ENCODE measurements around the gene LZTR1. TPM values are rescaled to one million over a fixed set of nuclear protein-coding genes. Genes with fewer than 3 reads are reported as not detected.

The LZTR1 gene
- total RNA-seq, 2 donors from 2014 or later = 20.7 to 24.7 TPM

DNA sequence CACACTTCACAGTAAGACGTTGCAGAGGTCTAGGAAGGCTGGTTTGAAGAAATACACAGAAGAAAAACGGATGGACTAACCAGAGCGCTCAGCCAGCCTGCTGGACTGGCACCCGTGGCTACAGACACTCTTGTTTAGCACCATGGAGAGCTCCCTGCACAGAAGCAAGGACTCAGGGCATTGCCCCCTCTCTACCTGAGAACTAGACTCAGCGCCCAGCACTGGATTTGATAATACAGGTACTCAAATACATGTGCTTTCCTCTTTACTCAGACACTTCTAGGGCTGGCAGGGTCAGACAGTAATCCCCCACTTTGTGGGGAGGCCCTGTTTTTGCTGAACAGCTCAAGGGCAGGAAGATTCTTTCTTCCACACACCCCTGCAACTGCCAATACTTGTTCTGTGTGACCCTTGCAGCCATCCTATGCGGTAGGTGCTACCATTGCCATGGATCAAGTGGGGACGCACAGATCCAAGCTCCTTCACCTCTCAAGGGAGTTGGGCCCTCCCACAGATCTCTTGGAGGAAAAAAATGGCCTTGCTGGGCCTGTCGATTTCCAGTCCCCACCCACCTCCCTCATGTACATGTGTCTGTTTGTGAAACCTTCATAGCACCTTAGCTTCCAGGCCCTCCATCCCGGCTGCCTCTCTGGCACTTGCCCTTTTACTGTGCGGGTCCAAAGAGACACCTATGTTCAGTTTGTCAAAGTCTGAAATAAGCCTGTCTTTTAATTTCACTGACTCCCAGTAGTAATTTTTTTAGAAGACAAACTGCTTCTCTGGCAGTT, 27.7 kb downstream of the LZTR1 start:
- Histone ChIP-seq H3K27ac (no peak overlapping the region), H3K27me3 (no peaks in the 10 kb centered on the region), H3K9me3 (no peaks in the 10 kb centered on the region), H3K4me1 (peaks cover 0 to 14% of the 10 kb centered on the region in 2 donors), H3K36me3 (no peaks in the 10 kb centered on the region), H3K4me3 (no peak overlapping the region)
- TF ChIP-seq, protein P1, sequence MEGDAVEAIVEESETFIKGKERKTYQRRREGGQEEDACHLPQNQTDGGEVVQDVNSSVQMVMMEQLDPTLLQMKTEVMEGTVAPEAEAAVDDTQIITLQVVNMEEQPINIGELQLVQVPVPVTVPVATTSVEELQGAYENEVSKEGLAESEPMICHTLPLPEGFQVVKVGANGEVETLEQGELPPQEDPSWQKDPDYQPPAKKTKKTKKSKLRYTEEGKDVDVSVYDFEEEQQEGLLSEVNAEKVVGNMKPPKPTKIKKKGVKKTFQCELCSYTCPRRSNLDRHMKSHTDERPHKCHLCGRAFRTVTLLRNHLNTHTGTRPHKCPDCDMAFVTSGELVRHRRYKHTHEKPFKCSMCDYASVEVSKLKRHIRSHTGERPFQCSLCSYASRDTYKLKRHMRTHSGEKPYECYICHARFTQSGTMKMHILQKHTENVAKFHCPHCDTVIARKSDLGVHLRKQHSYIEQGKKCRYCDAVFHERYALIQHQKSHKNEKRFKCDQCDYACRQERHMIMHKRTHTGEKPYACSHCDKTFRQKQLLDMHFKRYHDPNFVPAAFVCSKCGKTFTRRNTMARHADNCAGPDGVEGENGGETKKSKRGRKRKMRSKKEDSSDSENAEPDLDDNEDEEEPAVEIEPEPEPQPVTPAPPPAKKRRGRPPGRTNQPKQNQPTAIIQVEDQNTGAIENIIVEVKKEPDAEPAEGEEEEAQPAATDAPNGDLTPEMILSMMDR (IDR thresholded peaks at IDR 0.05) = no peak
- no peak for DNase-seq (ENCODE audit: low spot score)

DNA sequence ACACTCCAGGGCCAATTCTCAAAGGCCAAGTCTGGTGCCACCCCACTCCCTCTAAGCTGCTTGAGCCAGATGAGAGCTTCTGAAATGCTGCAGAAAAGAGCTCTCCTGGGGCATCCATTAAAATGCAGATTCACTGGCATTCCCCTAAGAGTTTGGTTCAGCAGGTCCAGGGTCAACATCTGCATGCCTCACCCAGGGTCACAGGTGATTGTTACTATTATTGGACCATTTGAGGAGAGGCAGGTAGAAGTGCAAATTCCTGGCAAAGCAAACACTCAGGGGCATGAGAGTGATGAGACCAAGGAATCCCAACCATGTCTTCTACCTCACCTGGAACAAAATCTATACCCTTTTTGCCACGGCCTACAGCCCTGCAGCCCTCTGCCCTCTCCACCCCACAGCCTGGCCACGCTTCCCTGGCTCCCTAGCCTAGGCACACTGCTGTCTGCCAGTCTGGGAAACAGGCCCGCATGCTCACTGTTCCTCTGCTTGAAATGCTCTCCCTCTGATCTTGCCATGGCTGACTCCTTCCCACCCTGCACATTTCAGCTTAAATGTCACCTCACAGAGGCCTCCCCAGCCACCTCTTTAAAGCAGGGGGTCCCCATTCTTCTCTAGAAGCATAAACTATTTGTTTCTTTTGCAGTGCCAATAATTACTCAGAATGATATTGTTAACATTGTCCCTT, 28.5 kb downstream of the LZTR1 start:
- DNase-seq (ENCODE audit: low spot score) = no peak
- Histone ChIP-seq H3K4me3 (no peak overlapping the region), H3K9me3 (no peaks in the 10 kb centered on the region), H3K27ac (no peak overlapping the region), H3K27me3 (no peaks in the 10 kb centered on the region), H3K4me1 (peaks cover 3 to 22% of the 10 kb centered on the region in 2 donors), H3K36me3 (no peaks in the 10 kb centered on the region)
- TF ChIP-seq, protein P1 (IDR thresholded peaks at IDR 0.05) = no peak

DNA sequence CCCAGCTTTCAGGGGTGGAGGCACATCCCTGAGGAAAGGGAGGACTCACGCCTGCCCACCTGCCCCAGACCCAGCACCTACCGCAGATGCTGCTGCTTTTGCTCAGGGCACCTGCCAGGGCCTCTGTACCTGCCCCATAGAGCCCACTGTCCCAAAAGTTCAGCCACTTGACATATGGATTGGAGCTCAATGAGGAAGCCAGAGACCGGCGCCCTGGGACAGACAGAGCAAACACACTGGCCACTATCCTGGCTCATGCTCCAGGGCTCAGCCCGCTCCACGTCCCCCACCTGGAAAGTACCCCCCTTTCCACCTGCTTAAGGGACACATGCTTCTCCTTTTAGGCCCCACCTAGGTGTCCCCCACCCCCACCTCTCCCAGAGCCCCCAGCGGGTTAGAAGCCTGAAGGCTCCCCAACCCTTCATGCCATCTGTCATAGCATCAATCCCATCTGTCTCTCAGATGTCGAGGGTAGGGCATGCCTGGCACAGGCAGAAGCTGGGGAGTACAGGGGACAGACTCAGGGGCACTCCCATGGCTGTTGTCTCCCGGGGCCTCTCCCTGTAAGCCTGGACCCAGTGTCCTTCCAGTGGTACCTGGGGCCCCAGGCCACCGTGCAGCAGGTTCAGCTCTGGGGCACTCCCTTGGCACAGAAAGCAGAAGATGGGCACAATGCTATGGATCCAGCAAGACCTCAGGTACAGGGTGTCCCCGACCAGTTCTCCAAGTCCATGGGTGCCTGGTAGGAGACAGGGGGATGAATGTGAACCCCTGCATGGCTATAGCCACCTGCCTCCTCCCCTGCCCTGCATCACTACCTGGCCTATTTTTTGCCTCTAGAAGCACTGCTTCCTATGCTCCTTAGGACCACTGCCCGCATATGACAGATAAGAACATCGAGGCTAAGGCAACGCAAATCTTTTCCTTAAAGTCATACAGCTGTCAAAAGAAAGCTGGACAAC, 30.6 kb downstream of the LZTR1 start:
- Histone ChIP-seq H3K27ac (no peak overlapping the region), H3K4me3 (no peak overlapping the region), H3K9me3 (no peaks in the 10 kb centered on the region), H3K36me3 (no peaks in the 10 kb centered on the region), H3K27me3 (no peaks in the 10 kb centered on the region), H3K4me1 (peaks cover 3 to 27% of the 10 kb centered on the region in 2 donors)
- TF ChIP-seq, protein P1 (IDR thresholded peaks at IDR 0.05) = no peak
- no peak for DNase-seq (ENCODE audit: low spot score)

DNA sequence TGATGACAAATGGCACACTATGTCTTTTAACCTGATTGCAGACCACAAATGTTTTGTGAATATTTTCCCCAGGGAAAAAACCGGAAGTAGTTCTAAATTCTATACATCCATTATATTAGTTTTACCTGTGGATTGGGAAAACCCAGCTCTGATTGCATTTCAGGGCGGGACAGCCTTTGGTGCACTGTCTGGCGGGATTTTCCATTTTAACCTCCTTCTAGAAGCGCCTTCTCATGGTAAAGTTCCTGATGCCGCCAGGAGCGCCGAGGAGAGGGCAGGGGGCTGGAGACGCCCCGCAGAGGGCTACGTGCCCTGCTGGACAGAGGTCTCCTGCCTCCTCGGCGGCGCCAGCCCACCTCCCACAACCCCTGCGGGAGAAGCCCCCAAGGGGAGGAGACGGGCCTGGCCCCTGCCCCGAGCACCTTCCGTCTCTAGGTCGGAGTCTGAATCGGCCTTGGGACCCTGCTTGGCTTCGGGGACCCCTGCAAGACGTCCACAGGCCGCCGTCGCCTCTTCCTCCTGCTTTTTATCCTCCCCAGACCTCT, 31.6 kb downstream of the LZTR1 start:
- H3K4me3 ChIP-seq = peak overlapping the region; percentile 34 to 52
- DNase-seq (ENCODE audit: low spot score) = no peak
- no peaks in the 10 kb centered on the region for H3K27me3 ChIP-seq
- H3K9me3 ChIP-seq = no peaks in the 10 kb centered on the region
- peaks cover 3 to 27% of the 10 kb centered on the region in 2 donors for H3K4me1 ChIP-seq
- H3K36me3 ChIP-seq = no peaks in the 10 kb centered on the region
- TF ChIP-seq, protein P1 (IDR thresholded peaks at IDR 0.05) = no peak
- H3K27ac ChIP-seq = peak overlapping the region; percentile 60 to 62

DNA sequence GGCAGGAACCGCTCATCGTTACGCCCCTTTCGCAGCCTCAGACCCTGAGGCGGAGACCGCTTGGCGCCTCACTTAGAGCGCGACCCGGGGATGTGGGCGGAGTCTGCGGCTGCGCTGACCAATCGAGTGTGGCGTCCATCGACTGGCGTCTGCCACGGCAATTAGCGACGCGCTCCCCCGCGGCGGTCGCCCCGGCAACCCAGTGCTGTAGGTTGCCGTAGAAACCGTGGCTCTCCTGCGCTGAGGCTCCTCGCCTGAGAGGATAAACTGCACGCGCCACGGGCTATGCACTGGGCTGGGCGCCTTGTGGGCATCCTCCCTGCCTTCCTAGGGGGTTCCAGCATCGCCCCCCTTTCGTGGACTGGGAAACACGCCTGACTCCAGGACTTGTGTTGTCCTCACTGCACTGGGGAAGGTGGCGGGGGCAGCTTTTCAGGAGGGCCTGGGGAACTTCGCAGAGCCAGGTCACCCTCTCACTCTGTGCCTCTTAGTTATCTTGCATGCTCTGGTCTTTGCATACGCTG, 32.2 kb downstream of the LZTR1 start:
- TF ChIP-seq, protein P1 (IDR thresholded peaks at IDR 0.05) = no peak
- Histone ChIP-seq H3K36me3 (no peaks in the 10 kb centered on the region), H3K27ac (peak overlapping the region; percentile 61 to 62), H3K9me3 (no peaks in the 10 kb centered on the region), H3K4me1 (peaks cover 3 to 27% of the 10 kb centered on the region in 2 donors), H3K27me3 (no peaks in the 10 kb centered on the region), H3K4me3 (peak overlapping the region; percentile 34 to 52)
- DNase-seq (ENCODE audit: low spot score) = peak; percentile 90
